T-helper 1 cell treated with Interleukin-12 subunit alpha and Interleukin-12 subunit beta and Interleukin-4 antibody, amounts not matched to agents 30 μg/mL and 1 μg/mL, for 36 hours (primary cell): ENCODE data around the gene THAP3.
"Not testable (repeated sequence)": the region's sequence is repeated elsewhere in the genome, so short reads cannot be mapped to it uniquely, and the experiment has no call there.

ENCODE experiments used
- H3K27ac Mint-ChIP-seq: one replicate; pipeline ENCODE4 v1.8.0; 2021; ENCODE audit warnings: mild to moderate bottlenecking, mixed read lengths
- H3K27me3 Mint-ChIP-seq: one replicate; pipeline ENCODE4 v1.8.0; 2021; ENCODE audit warnings: low read depth, mixed read lengths
- H3K36me3 Mint-ChIP-seq: one replicate; pipeline ENCODE4 v1.8.0; 2021; ENCODE audit warnings: low read depth, mixed read lengths
- H3K4me1 Mint-ChIP-seq: one replicate; pipeline ENCODE4 v1.8.0; 2021; ENCODE audit warnings: low read depth, mixed read lengths
- H3K4me3 Mint-ChIP-seq: one replicate; pipeline ENCODE4 v1.8.0; 2021; ENCODE audit warnings: mild to moderate bottlenecking, moderate library complexity, mixed read lengths
- H3K9me3 Mint-ChIP-seq: one replicate; pipeline ENCODE4 v1.8.0; 2021; ENCODE audit warnings: mixed read lengths

Gene THAP3

GRCh38 chr1:6597777-6598131 is 26.9 kb upstream of the THAP3 start:
- no peak overlapping the region for H3K27ac Mint-ChIP-seq
- peaks cover 11% of the 10 kb centered on the region for H3K4me1 Mint-ChIP-seq
- peaks cover 28% of the 10 kb centered on the region for H3K36me3 Mint-ChIP-seq
- no peaks in the 10 kb centered on the region for H3K9me3 Mint-ChIP-seq
- H3K27me3 Mint-ChIP-seq: no peaks in the 10 kb centered on the region
- H3K4me3 Mint-ChIP-seq: no peak overlapping the region

- Mint-ChIP-seq H3K27ac (peak overlapping the region; percentile 83), H3K36me3 (peaks cover 25% of the 10 kb centered on the region), H3K4me3 (peak overlapping the region; percentile 100), H3K4me1 (peaks cover 18% of the 10 kb centered on the region), H3K9me3 (no peaks in the 10 kb centered on the region), H3K27me3 (no peaks in the 10 kb centered on the region)
Measured at GRCh38 chr1:6599141-6599975, 25.3 kb upstream of the THAP3 start.

GRCh38 chr1:6599991-6600390 is 24.7 kb upstream of the THAP3 start:
- H3K27me3 Mint-ChIP-seq, H3K9me3 Mint-ChIP-seq: not testable (repeated sequence)
- H3K4me1 Mint-ChIP-seq: peaks cover 18% of the 10 kb centered on the region
- peak overlapping the region; percentile 99 for H3K27ac Mint-ChIP-seq
- H3K4me3 Mint-ChIP-seq: peak overlapping the region; percentile 100
- H3K36me3 Mint-ChIP-seq: peaks cover 25% of the 10 kb centered on the region

GRCh38 chr1:6600410-6601048 is 24.1 kb upstream of the THAP3 start:
- H3K4me1 Mint-ChIP-seq: peaks cover 18% of the 10 kb centered on the region
- H3K27ac Mint-ChIP-seq: peak overlapping the region; percentile 99
- peaks cover 23% of the 10 kb centered on the region for H3K36me3 Mint-ChIP-seq
- H3K4me3 Mint-ChIP-seq: peak overlapping the region; percentile 100
- H3K9me3 Mint-ChIP-seq: no peaks in the 10 kb centered on the region
- no peaks in the 10 kb centered on the region for H3K27me3 Mint-ChIP-seq

GRCh38 chr1:6601049-6601922 is 23.4 kb upstream of the THAP3 start:
- H3K4me3 Mint-ChIP-seq: peak overlapping the region; percentile 100
- H3K27ac Mint-ChIP-seq: peak overlapping the region; percentile 99
- H3K9me3 Mint-ChIP-seq: no peaks in the 10 kb centered on the region
- peaks cover 18% of the 10 kb centered on the region for H3K4me1 Mint-ChIP-seq
- H3K36me3 Mint-ChIP-seq: peaks cover 16% of the 10 kb centered on the region
- H3K27me3 Mint-ChIP-seq: no peaks in the 10 kb centered on the region

GRCh38 chr1:6601923-6602668 is 22.6 kb upstream of the THAP3 start:
- no peaks in the 10 kb centered on the region for H3K9me3 Mint-ChIP-seq
- H3K36me3 Mint-ChIP-seq: peaks cover 12% of the 10 kb centered on the region
- peak overlapping the region; percentile 100 for H3K4me3 Mint-ChIP-seq
- peak overlapping the region; percentile 99 for H3K27ac Mint-ChIP-seq
- no peaks in the 10 kb centered on the region for H3K27me3 Mint-ChIP-seq
- H3K4me1 Mint-ChIP-seq: peaks cover 18% of the 10 kb centered on the region

GRCh38 chr1:6602669-6603237 is 21.9 kb upstream of the THAP3 start, which contains the start of gene KLHL21:
KLHL21 (minus strand) TSS chr1:6602869; CDS start chr1:6602817, 52 bp downstream.
- Mint-ChIP-seq H3K36me3 (peaks cover 10% of the 10 kb centered on the region), H3K4me3 (peak within 1 kb of the TSS; percentile 100), H3K4me1 (peaks cover 18% of the 10 kb centered on the region), H3K27ac (peak within 1 kb of the TSS; percentile 99), H3K27me3 (peaks cover 3% of the 10 kb centered on the region), H3K9me3 (no peaks in the 10 kb centered on the region)

GRCh38 chr1:6603238-6603914 is 21.3 kb upstream of the THAP3 start:
- H3K4me1 Mint-ChIP-seq: peaks cover 18% of the 10 kb centered on the region
- H3K27ac Mint-ChIP-seq: peak overlapping the region; percentile 95
- H3K9me3 Mint-ChIP-seq: no peaks in the 10 kb centered on the region
- H3K36me3 Mint-ChIP-seq: peaks cover 10% of the 10 kb centered on the region
- H3K4me3 Mint-ChIP-seq: peak overlapping the region; percentile 78
- peaks cover 5% of the 10 kb centered on the region for H3K27me3 Mint-ChIP-seq

GRCh38 chr1:6603915-6604558 is 20.6 kb upstream of the THAP3 start:
- Mint-ChIP-seq H3K36me3 (peaks cover 10% of the 10 kb centered on the region), H3K4me1 (peaks cover 18% of the 10 kb centered on the region), H3K27me3 (peaks cover 5% of the 10 kb centered on the region), H3K27ac (peak overlapping the region; percentile 95), H3K4me3 (peak overlapping the region; percentile 78), H3K9me3 (no peaks in the 10 kb centered on the region)

- Mint-ChIP-seq H3K27me3 (peaks cover 2% of the 10 kb centered on the region), H3K27ac (peak overlapping the region; percentile 82), H3K4me1 (peaks cover 17% of the 10 kb centered on the region), H3K36me3 (peaks cover 10% of the 10 kb centered on the region), H3K9me3 (no peaks in the 10 kb centered on the region), H3K4me3 (peak overlapping the region; percentile 90)
Measured at GRCh38 chr1:6612641-6613360, 11.9 kb upstream of the THAP3 start.

GRCh38 chr1:6613361-6614018 is 11.2 kb upstream of the THAP3 start, which contains the start of gene PHF13:
PHF13 (plus strand) TSS chr1:6613731; CDS start chr1:6614067, 336 bp downstream.
- no peaks in the 10 kb centered on the region for H3K9me3 Mint-ChIP-seq
- no peaks in the 10 kb centered on the region for H3K27me3 Mint-ChIP-seq
- peaks cover 17% of the 10 kb centered on the region for H3K4me1 Mint-ChIP-seq
- H3K4me3 Mint-ChIP-seq: peak within 1 kb of the TSS; percentile 90
- peaks cover 10% of the 10 kb centered on the region for H3K36me3 Mint-ChIP-seq
- H3K27ac Mint-ChIP-seq: peak within 1 kb of the TSS; percentile 82
